Ovary (tissue), 3 donors: ENCODE data around the gene COL15A1.

Experiments used
- CTCF ChIP-seq, 3 donors: fragments of 450-650 bp in 2 of 3; fragments of 200-600 bp in 1 of 3; IDR thresholded peaks; one replicate each; pipeline versions ENCODE4 v1.5.1 to v1.8.0; 2016 to 2022; ENCODE audit warnings: antibody characterized with exemption in 3 of 3, mild to moderate bottlenecking in 1 of 3
- POLR2A ChIP-seq: fragments of 450-650 bp; IDR thresholded peaks from one replicate; pipeline ENCODE4 v1.6.1; 2017; ENCODE audit warnings: antibody characterized with exemption, mild to moderate bottlenecking, moderate library complexity
- donor health status: DM: no; HTN: no; CAD: no.

GRCh38 chr9:99026271-99026955 lies 82.7 kb downstream of the COL15A1 start:
- no peak for TF ChIP-seq CTCF (IDR thresholded peaks at IDR 0.05)
- TF ChIP-seq POLR2A = no peak
